ENCODE measurements around the gene WNT5B. TPM values are rescaled to one million over a fixed set of nuclear protein-coding genes. Genes with fewer than 3 reads are reported as not detected.

The WNT5B gene
- total and polyA plus RNA-seq, 2 of the 8 experiments (the other 6 are each of a cell fraction or from before 2014, with no cell fraction given), result 0.91 to 1.2 TPM

GRCh38 chr12:1680804-1681492, 51.9 kb downstream of the WNT5B start:
- 87% methylated on average over 7 of the region's 7 CpGs; no CpG with 5 or more reads in 1 of the 2 experiments for WGBS, 2 experiments (ENCODE audit: extremely low coverage in 1 of 2, insufficient coverage in 1 of 2, insufficient read length in 1 of 2, insufficient replicate concordance in 2 of 2, low coverage in 1 of 2, low lambda C conversion rate in 2 of 2, missing lambda C conversion rate in 1 of 2)
- ChIA-PET POLR2A (ENCODE audit: partially characterized antibody) (interaction anchor here (0.7 to 1.8 kb wide), 3 partner anchors 10 to 47 kb away, joined by 3 to 10 read pairs (median 8); partner anchors contain the start of gene ADIPOR2), CTCF (ENCODE audit: partially characterized antibody) (interaction anchor here (0.7 to 1.7 kb wide), 5 partner anchors 28 to 237 kb away, joined by 3 to 6 read pairs (median 3); no protein-coding TSS in a partner anchor)
- Histone ChIP-seq H4K91ac (replicated peaks; ENCODE audit: insufficient read length, low read length) (no peak overlapping the region), H2BK5ac (ENCODE audit: low read depth, low read length) (no peak overlapping the region), H3K18ac (ENCODE audit: extremely low read depth, low read length) (no peak overlapping the region), H2BK20ac (ENCODE audit: low read length) (no peak overlapping the region), H3K27me3 (replicated peaks in 1 of 4; ENCODE audit: control insufficient read depth in 3 of 4, extremely low read depth in 1 of 4, insufficient read depth in 3 of 4, low read length in 3 of 4) (no peaks in the 10 kb centered on the region), H3K4ac (replicated peaks; ENCODE audit: insufficient read length, low read depth, low read length) (no peak overlapping the region), H3K4me2 (ENCODE audit: insufficient read depth in 1 of 2, low read depth in 2 of 2, low read length in 2 of 2) (no peak overlapping the region), H3K79me1 (ENCODE audit: low read depth, low read length) (no peaks in the 10 kb centered on the region), H2BK12ac (ENCODE audit: low read depth, low read length) (no peak overlapping the region), H3K23me2 (ENCODE audit: low read depth, low read length) (no peaks in the 10 kb centered on the region), H3K36me3 (ENCODE audit: control insufficient read depth in 2 of 4, insufficient read depth in 4 of 4, low read length in 3 of 4) (no peaks in the 10 kb centered on the region), H4K8ac (ENCODE audit: extremely low read depth, insufficient read depth, low read length) (no peak overlapping the region), H3K4me3 (ENCODE audit: extremely low read depth in 1 of 4, insufficient read depth in 2 of 4, low read depth in 3 of 4, low read length in 4 of 4) (no peak overlapping the region), H2BK120ac (replicated peaks; ENCODE audit: low read depth, low read length) (no peak overlapping the region), H3K4me1 (replicated peaks in 1 of 4; ENCODE audit: control insufficient read depth in 3 of 4, insufficient read depth in 4 of 4, low read length in 3 of 4) (no peaks in the 10 kb centered on the region; a peak in 1 of 7 replicates), H4K20me1 (replicated peaks in 1 of 2; ENCODE audit: control insufficient read depth in 1 of 2, insufficient read depth in 2 of 2, low read length in 2 of 2) (no peaks in the 10 kb centered on the region), H3K9me3 (ENCODE audit: insufficient read depth in 2 of 2, low read depth in 1 of 2, low read length in 1 of 2) (no peaks in the 10 kb centered on the region), H3K14ac (ENCODE audit: insufficient read length) (no peak overlapping the region), H2BK15ac (ENCODE audit: low read length) (no peak overlapping the region), H3K27ac (ENCODE audit: low read depth, low read length) (no peak overlapping the region), H3K9ac (replicated peaks in 1 of 4; ENCODE audit: extremely low read depth in 1 of 4, low read depth in 3 of 4, low read length in 3 of 4) (no peak overlapping the region), H2AK5ac (ENCODE audit: low read depth, low read length) (no peak overlapping the region), H2AFZ (ENCODE audit: low read length) (no peak overlapping the region), H4K5ac (ENCODE audit: insufficient read length, low read depth, low read length) (no peak overlapping the region), H3K23ac (ENCODE audit: insufficient read length) (no peak overlapping the region), H3K56ac (replicated peaks; ENCODE audit: insufficient read length, low read depth, low read length) (no peak overlapping the region), H3K79me2 (ENCODE audit: control insufficient read depth in 1 of 2, insufficient read depth in 2 of 2, low read length in 2 of 2) (no peaks in the 10 kb centered on the region)
- DNase-seq (ENCODE audit: low read depth in 1 of 2, low spot score in 2 of 2) (peak in 1 of 2 experiments; percentile 8), FAIRE-seq (no peak)
- no peak for TF ChIP-seq RFX5 (IDR thresholded peaks at IDR 0.05; ENCODE audit: borderline replicate concordance, low read depth, low read length)

All from H1 (cell line).